Measurements from ENCODE around the gene ADAMTS17. TPM values are rescaled to one million over a fixed set of nuclear protein-coding genes. Genes with fewer than 3 reads are reported as not detected.

ADAMTS17 gene
- total RNA-seq, 1 donor from 2014 or later, result 0.99 TPM

- Histone ChIP-seq H3K27me3 (ENCODE audit: low read depth) (no peaks in the 10 kb centered on the region), H3K27ac (replicated peaks) (no peak overlapping the region), H3K9me3 (replicated peaks) (no peaks in the 10 kb centered on the region), H3K36me3 (no peaks in the 10 kb centered on the region), H3K4me3 (no peak overlapping the region), H3K4me1 (no peaks in the 10 kb centered on the region)
- TF ChIP-seq, protein P1, sequence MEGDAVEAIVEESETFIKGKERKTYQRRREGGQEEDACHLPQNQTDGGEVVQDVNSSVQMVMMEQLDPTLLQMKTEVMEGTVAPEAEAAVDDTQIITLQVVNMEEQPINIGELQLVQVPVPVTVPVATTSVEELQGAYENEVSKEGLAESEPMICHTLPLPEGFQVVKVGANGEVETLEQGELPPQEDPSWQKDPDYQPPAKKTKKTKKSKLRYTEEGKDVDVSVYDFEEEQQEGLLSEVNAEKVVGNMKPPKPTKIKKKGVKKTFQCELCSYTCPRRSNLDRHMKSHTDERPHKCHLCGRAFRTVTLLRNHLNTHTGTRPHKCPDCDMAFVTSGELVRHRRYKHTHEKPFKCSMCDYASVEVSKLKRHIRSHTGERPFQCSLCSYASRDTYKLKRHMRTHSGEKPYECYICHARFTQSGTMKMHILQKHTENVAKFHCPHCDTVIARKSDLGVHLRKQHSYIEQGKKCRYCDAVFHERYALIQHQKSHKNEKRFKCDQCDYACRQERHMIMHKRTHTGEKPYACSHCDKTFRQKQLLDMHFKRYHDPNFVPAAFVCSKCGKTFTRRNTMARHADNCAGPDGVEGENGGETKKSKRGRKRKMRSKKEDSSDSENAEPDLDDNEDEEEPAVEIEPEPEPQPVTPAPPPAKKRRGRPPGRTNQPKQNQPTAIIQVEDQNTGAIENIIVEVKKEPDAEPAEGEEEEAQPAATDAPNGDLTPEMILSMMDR (IDR thresholded peaks at IDR 0.05; ENCODE audit: borderline replicate concordance), result no peak
- intact Hi-C loops (cut with micrococcal nuclease), result no loop called here
- DNase-seq, result no peak
Observed at GRCh38 chr15:100229181-100230163, 112.3 kb downstream of the ADAMTS17 start.

- intact Hi-C loops (cut with micrococcal nuclease), result no loop called here
- no peak overlapping the region for H3K27ac ChIP-seq (replicated peaks)
- no peak overlapping the region for H3K4me3 ChIP-seq
- no peak for DNase-seq
- H3K36me3 ChIP-seq, result no peaks in the 10 kb centered on the region
- no peaks in the 10 kb centered on the region for H3K27me3 ChIP-seq (ENCODE audit: low read depth)
- TF ChIP-seq, protein P1 (IDR thresholded peaks at IDR 0.05; ENCODE audit: borderline replicate concordance), result no peak
- no peaks in the 10 kb centered on the region for H3K4me1 ChIP-seq
- no peaks in the 10 kb centered on the region for H3K9me3 ChIP-seq (replicated peaks)
Observed at GRCh38 chr15:100227781-100228180, 114.0 kb downstream of the ADAMTS17 start.

- Histone ChIP-seq H3K4me3 (no peak overlapping the region), H3K27me3 (ENCODE audit: low read depth) (no peaks in the 10 kb centered on the region), H3K27ac (replicated peaks) (no peak overlapping the region), H3K36me3 (no peaks in the 10 kb centered on the region), H3K9me3 (replicated peaks) (no peaks in the 10 kb centered on the region), H3K4me1 (no peaks in the 10 kb centered on the region)
- intact Hi-C loops (cut with micrococcal nuclease), result no loop called here
- TF ChIP-seq, protein P1 (IDR thresholded peaks at IDR 0.05; ENCODE audit: borderline replicate concordance), result no peak
- no peak for DNase-seq
Observed at GRCh38 chr15:100226107-100226506, 115.7 kb downstream of the ADAMTS17 start.

DNA sequence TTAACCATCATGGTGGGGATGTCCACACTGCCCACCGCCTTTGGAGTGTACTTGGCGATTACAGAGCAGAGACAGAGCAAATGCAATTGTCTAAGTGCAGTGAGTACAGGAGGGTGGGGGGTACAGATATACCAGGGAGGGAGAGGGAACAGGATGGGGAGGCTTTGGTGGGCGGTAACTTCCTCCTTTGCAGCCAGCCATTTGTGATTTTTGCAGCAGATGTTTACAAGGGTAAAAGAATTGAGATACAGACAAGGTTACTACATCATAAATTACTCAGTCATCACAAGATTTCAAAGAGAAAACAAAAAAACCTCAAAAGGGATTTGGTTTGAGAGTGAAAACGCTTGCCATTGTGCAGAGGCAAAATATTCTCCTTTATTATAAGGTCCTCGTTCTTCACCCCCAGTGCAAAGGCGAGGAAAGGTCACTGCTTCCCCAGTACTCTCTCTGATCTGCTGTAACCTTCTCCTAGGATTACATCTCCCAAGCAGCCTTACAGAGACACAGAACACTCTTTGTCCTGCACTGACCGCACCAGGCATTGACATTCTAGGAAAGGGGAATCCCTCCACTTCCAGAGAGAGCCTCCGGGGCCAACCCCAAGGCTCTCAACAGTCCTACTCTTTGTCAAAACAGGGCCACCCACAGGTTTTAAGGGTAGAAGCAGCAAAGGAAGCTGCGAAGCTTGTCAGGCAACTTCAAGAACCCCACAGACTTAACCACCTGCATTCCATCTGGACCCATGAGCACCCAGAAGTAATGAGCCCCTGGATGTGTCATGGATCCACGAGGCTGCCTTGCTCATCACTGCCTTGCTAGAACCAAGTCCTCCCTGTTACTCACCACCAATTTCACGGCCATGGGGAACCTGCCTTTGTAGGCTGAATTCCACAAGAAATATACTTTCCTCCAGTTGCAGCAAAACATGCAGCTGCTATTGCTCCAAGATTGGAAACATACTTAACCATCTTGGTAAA, 117.3 kb downstream of the ADAMTS17 start:
- intact Hi-C loops (cut with micrococcal nuclease), result no loop called here
- Histone ChIP-seq H3K36me3 (no peaks in the 10 kb centered on the region), H3K27me3 (ENCODE audit: low read depth) (no peaks in the 10 kb centered on the region), H3K9me3 (replicated peaks) (no peaks in the 10 kb centered on the region), H3K4me1 (no peaks in the 10 kb centered on the region), H3K4me3 (no peak overlapping the region), H3K27ac (replicated peaks) (no peak overlapping the region)
- TF ChIP-seq, protein P1 (IDR thresholded peaks at IDR 0.05; ENCODE audit: borderline replicate concordance), result no peak
- DNase-seq, result no peak

DNA sequence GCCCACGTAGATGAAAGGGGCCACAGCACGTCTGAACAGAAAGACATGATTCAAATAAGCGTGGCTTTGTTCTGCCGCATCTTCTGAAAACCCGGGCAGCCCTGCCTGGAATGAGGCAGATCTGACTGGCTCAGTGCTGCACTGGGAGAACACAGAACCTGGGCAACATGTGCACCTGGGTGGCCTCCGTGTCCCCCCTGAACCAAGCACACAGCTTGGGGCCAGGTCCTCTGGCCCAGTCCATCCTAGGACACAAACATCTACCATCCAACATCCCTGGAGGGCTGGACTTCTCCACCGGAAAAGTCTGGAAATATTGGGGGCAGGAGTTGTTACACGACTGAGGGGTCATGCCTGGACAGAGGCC, 119.4 kb downstream of the ADAMTS17 start:
- no peak overlapping the region for H3K27ac ChIP-seq (replicated peaks)
- intact Hi-C loops (cut with micrococcal nuclease), result no loop called here

More for the DNA sequence above, 119.4 kb downstream of the ADAMTS17 start:
- H3K4me3 ChIP-seq, result no peak overlapping the region
- DNase-seq, result no peak
- TF ChIP-seq, protein P1 (IDR thresholded peaks at IDR 0.05; ENCODE audit: borderline replicate concordance), result no peak
- H3K36me3 ChIP-seq, result no peaks in the 10 kb centered on the region
- no peaks in the 10 kb centered on the region for H3K27me3 ChIP-seq (ENCODE audit: low read depth)
- no peaks in the 10 kb centered on the region for H3K9me3 ChIP-seq (replicated peaks)
- H3K4me1 ChIP-seq, result no peaks in the 10 kb centered on the region
